Central memory CD8-positive, alpha-beta T cell (primary cell): ENCODE data around the gene TPCN2.
A peak's percentile ranks its signal among the peaks of the same experiment; 100 is the strongest.

Experiments
- ATAC-seq: fragments of 150-1000 bp; cut with Tn5 transposase; replicated peaks from 2 replicates; pipeline ENCODE4 v1.10.0; 2022; ENCODE audit warnings: mild to moderate bottlenecking, moderate FRiP score, moderate number of reproducible peaks; ENCODE audit not compliant: poor library complexity, severe bottlenecking; ENCODE audit errors: extremely low read depth
- DNase-seq, 2 donors: peaks; one replicate each; pipeline ENCODE4 v3.0.0; 2021; ENCODE audit warnings: low spot score in 2 of 2
- H3K27ac Mint-ChIP-seq: one replicate; pipeline ENCODE4 v1.8.0; 2022; ENCODE audit warnings: low read depth, mild to moderate bottlenecking, moderate library complexity, mixed read lengths
- H3K27me3 Mint-ChIP-seq: one replicate; pipeline ENCODE4 v1.8.0; 2022; ENCODE audit warnings: mixed read lengths
- H3K36me3 Mint-ChIP-seq: one replicate; pipeline ENCODE4 v1.8.0; 2022; ENCODE audit warnings: mild to moderate bottlenecking, moderate library complexity, mixed read lengths; ENCODE audit not compliant: insufficient read depth
- H3K4me1 Mint-ChIP-seq: one replicate; pipeline ENCODE4 v1.8.0; 2022; ENCODE audit warnings: mixed read lengths
- H3K4me3 Mint-ChIP-seq: one replicate; pipeline ENCODE4 v1.8.0; 2022; ENCODE audit warnings: mild to moderate bottlenecking, moderate library complexity, mixed read lengths
- H3K9me3 Mint-ChIP-seq: one replicate; pipeline ENCODE4 v1.8.0; 2022; ENCODE audit warnings: mixed read lengths

Gene TPCN2

DNA sequence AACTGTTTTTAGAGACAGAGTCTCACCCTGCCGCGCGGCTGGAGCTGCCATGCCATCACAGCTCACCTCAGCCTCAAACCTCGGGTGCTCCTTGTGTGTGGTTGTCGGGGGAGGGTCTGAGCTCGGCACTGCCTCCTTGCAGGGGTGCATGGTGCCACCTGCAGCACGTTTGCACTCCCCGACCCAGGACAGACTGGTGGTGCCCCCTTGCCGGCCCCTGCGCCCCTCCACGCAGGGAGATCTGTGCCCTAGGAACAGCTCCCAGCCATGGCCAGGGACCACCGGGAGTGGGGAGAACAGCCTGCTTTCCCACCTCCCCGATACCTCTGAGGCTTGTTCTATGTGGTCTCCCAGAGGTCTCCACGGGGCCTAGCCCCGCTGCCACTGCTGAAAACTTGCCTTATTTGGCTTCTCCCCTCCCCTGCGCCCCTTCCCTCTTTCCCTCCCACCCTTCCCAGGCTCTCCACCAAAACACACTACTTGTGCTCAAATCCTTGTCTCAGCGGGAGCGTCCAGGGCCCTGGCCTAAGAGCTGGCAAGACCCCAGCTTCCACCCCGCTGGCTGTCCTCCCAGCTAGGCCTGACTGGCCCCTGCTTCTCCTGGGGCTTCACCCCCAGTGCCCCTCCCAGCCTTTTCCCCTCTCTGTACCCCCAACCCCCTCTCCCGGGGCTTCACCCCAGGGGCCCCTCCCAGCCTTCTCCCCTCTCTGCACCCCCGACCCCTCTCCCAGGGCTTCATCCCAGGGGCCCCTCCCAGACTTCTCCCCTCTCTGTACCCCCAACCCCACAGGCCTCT is 13.4 kb upstream of the TPCN2 start:
- no peaks in the 10 kb centered on the region for H3K9me3 Mint-ChIP-seq
- H3K4me1 Mint-ChIP-seq, result no peaks in the 10 kb centered on the region
- H3K27ac Mint-ChIP-seq, result no peak overlapping the region
- H3K27me3 Mint-ChIP-seq, result peaks cover 35% of the 10 kb centered on the region
- H3K36me3 Mint-ChIP-seq, result no peaks in the 10 kb centered on the region
- ATAC-seq, result no peak
- no peak for DNase-seq
- no peak overlapping the region for H3K4me3 Mint-ChIP-seq

DNA sequence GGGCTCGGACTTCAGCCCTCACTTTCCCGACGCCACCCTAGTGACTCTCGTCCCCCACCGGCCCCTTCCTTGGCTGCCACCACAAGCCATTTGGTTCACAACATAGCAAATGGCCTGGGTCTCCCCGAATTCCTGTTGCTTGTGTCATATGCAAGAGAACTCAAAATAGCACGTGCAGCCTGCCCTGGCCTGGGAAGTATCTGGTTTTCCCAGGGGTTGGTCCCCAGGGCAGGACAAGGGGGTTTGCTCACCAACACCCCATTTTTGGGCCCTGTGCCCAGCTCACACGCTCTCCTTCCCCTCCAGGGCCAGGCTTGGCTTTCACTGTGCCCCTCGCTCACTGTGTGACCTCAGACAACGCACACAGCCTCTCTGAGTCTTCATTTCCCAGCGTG is 12.8 kb upstream of the TPCN2 start:
- Mint-ChIP-seq H3K4me3 (no peak overlapping the region), H3K4me1 (no peaks in the 10 kb centered on the region), H3K27me3 (peaks cover 35% of the 10 kb centered on the region), H3K9me3 (no peaks in the 10 kb centered on the region), H3K36me3 (no peaks in the 10 kb centered on the region), H3K27ac (no peak overlapping the region)
- no peak for ATAC-seq
- DNase-seq, result no peak

DNA sequence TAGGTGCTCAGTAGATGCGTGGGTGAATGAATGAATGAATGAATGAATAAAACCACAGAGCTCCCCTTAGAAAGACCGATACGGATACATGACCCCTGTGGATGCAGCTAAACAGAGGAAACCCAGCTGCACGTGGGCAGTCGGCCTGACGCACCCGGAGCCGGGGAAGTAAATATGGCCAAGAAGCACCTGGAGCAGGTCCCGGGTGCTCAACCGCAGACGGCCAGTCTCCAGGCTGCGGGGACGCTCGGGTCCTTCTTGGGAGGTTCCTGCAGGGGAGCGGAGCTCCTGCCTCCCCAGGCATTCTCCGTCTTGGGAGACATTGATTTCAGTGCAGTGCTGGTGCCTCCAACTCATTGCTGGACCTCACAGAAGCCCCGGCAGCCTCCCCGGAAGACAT is 11.7 kb upstream of the TPCN2 start:
- Mint-ChIP-seq H3K27ac (no peak overlapping the region), H3K36me3 (no peaks in the 10 kb centered on the region), H3K4me3 (no peak overlapping the region), H3K4me1 (no peaks in the 10 kb centered on the region), H3K9me3 (no peaks in the 10 kb centered on the region), H3K27me3 (peaks cover 35% of the 10 kb centered on the region)
- ATAC-seq (no peak), DNase-seq (no peak)

DNA sequence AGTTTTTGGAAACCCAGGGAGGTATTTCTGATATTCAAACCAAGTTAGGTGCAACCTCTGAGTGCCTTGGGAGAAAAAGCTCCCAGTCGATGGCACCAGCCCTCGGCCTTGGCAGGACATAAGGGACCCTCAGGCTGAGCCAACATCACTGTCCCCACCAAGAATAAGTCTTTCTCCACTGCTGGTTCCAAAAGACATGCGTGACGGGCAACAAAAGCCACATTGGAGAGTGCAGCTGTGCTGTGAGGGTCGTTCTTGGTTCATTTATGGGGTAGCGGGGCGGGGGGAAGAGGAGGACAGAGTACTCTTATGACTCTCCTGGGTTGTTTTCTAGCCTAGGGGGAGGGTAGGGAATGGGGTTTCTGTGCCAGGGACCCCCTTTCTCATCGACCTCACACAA is 11.2 kb upstream of the TPCN2 start:
- ATAC-seq (no peak), DNase-seq (no peak)
- Mint-ChIP-seq H3K27me3 (peaks cover 34% of the 10 kb centered on the region), H3K36me3 (no peaks in the 10 kb centered on the region), H3K4me1 (no peaks in the 10 kb centered on the region), H3K9me3 (no peaks in the 10 kb centered on the region), H3K27ac (no peak overlapping the region), H3K4me3 (no peak overlapping the region)

DNA sequence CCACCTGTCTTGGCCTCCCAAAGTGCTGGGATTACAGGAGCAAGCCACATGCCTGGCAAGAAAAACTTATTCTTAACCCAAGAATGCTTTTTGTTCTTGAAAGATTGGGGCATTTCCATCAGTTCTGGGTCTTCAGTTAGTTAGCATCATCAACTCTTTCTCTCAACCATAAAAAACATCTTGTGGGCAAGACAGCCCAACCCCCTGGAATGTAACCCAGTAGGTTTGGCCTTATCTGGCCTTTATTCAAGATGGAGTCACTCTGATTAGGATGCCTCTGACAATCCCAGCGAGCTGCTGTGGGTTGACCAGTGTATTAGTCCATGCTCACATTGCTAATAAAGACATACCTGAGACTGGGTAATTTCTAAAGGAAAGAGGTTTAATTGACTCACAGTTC is 9.2 kb upstream of the TPCN2 start:
- Mint-ChIP-seq H3K36me3 (no peaks in the 10 kb centered on the region), H3K9me3 (no peaks in the 10 kb centered on the region), H3K27ac (no peak overlapping the region), H3K4me1 (no peaks in the 10 kb centered on the region), H3K4me3 (no peak overlapping the region), H3K27me3 (peaks cover 18% of the 10 kb centered on the region)
- ATAC-seq (no peak), DNase-seq (no peak)

DNA sequence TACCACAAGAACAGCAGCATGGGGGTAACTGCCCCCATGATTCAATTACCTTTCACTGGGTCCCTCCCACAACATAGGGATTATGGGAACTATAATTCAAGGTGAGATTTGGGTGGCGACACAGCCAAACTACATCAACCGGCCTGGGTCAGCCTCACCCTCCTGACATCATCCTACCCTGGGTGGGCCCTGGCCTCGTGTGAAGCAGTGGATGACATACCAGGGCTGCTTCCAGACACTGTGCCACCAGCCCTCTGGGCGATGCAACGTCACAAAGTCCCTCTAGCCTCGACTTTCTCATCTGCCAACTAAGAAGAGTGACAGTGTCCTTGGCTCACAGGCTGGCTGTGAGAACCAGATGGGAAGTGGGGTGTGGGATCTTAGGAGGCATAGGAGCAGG is 8.7 kb upstream of the TPCN2 start:
- Mint-ChIP-seq H3K9me3 (no peaks in the 10 kb centered on the region), H3K27me3 (peaks cover 13% of the 10 kb centered on the region), H3K4me3 (no peak overlapping the region), H3K4me1 (no peaks in the 10 kb centered on the region), H3K27ac (no peak overlapping the region), H3K36me3 (no peaks in the 10 kb centered on the region)
- DNase-seq (no peak), ATAC-seq (no peak)

DNA sequence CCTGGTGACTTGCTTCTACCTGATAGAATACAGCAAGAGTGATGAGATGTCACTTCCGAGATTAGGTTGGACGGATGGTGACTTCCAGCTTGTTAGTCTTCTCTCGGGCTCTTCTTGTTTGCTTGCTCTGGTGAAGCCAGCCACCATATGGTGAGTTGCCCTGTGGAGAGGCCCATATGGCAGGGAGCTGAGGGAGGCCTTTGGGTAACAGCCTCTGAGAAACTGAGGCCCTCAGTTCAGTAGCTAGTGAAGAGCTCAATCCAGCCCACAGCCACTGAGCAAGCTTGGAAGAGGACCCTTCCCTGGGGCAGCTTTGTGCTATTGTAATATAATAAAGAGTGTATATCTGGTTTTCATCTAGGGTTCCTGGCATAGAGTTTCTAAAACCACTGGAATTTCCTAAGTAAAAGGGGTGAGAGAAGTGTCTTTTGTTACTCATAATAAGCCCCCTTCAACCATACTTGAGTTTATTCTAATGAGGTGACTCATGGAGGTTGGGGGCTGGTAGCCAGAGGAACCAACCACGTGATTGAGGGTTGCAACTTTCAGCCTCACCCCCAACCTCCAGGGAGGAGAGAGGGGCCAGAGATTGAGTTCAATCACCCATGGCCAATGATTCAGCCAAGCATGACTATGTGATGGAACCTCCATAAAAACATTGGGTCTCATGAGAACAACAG is 8.0 kb upstream of the TPCN2 start:
- DNase-seq (no peak), ATAC-seq (no peak)
- Mint-ChIP-seq H3K27ac (no peak overlapping the region), H3K36me3 (no peaks in the 10 kb centered on the region), H3K4me3 (no peak overlapping the region), H3K27me3 (peaks cover 9% of the 10 kb centered on the region), H3K9me3 (no peaks in the 10 kb centered on the region), H3K4me1 (no peaks in the 10 kb centered on the region)

DNA sequence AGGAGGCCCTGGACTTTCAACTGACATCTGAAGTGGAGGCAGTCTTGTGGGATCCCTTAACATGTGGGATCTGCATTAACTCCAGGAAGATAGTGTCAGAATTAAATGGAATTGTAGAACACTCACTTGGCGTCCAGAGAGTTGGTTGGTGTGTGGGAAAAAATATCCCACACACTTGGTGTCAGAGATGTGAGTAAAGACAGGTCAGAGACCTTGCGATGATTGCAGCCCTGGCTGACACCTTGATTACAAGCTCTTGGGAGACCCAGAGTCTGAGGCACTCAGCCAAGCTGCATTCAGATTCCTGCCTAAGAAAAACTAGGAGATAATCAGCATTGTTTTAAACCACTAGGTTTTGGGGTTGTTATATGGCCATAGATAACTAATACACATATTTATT is 7.2 kb upstream of the TPCN2 start:
- Mint-ChIP-seq H3K9me3 (no peaks in the 10 kb centered on the region), H3K36me3 (no peaks in the 10 kb centered on the region), H3K4me3 (no peak overlapping the region), H3K27me3 (peaks cover under 1% of the 10 kb centered on the region), H3K4me1 (no peaks in the 10 kb centered on the region), H3K27ac (no peak overlapping the region)
- DNase-seq (no peak), ATAC-seq (no peak)

DNA sequence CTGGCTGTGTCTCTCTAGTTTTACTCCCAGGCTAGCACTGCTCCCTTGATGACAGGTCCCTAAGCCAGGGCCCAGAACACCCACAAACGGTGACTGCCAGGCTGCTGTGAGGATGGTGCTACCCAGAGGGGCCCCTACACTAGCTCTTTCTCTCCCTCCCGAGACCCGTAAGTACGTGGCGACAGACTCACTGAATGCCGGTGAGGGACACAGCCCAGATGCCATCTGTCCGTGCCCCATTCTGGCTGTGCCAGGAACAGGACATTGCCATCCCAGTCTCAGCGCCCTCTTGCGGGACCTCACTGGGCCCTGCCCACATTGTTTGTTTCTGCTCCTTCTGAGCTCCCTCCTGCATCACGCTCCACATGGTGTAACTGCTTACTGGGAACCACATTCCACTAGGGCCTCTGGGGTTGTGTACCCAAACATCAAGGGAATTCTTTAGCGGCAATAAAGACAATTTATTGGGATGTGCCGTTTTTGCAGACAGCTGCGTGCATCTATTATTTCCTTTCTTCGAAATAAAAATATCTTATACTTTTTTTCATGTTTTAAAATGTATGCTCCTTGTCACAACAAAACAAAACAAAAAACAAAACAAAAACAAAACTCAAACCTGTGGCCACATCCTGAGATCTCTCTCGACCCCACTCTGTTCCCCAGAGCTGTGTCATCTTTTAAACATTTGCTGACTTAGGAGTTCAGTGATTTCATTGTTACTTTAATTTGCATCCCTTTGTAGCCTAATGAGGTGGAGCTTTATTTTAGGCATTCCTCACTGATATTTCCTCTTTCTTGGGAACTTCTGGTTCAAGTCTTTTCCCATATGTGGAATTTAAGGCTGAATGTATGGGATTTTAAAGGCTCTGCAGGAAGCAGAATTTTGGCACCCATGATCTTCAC is 4.4 kb upstream of the TPCN2 start:
- no peak for ATAC-seq
- Mint-ChIP-seq H3K4me1 (peaks cover 9% of the 10 kb centered on the region), H3K27me3 (no peaks in the 10 kb centered on the region), H3K36me3 (no peaks in the 10 kb centered on the region), H3K9me3 (no peaks in the 10 kb centered on the region), H3K4me3 (no peak overlapping the region), H3K27ac (no peak overlapping the region)
- DNase-seq, result no peak

DNA sequence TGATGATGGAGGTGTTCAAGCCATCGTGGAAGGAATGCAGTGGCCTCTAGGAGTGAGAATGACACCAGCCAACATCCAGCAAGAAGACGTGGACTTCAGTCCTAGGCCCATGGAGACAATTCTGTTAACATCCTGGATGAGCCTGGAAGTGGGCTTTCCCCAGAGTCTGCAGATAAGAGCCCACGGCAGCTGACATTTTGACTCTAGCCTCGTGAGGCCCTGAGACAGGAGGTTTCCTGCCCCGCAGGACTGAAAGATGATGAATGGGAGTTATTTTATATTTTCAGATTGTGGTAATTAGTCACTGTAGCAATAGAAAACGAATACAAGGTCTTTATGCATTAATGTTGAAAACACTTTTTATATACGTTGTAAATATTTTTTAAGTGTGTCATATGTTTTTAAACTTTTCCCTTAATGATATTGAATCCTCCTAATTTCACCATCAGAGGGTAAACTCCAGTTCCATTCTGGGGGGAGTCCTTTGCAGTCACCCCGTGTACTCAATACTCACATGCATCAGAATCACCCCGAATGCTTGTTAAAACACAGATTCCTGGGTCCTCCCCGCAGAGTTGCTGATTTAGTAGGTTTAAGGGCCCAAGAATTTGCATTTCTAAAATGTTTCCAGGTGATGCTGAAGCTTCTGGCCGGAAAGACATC is 570 bp upstream of the TPCN2 start:
- no peak for DNase-seq
- no peaks in the 10 kb centered on the region for H3K36me3 Mint-ChIP-seq

DNA sequence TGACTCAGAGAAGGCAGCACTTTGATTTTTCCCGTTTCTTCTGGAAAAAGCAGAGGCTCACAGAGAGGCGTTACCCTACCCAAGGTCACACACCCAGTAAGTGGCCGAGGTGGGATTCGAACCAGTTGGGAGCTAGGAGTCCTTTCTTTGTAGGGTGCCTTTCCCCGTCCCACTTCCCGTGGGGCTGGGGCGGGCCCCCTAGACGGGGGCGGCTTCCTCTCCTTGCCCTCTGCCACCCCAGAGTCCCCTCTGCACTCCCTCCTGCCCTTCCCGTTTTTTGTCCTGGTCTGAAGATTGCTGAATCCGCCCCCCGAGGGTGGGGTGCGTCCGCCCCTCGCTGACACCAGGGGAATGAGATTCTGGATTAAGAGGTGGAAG is 747 bp downstream of the TPCN2 start:
- Mint-ChIP-seq H3K9me3 (no peaks in the 10 kb centered on the region), H3K4me1 (peaks cover 15% of the 10 kb centered on the region), H3K27me3 (no peaks in the 10 kb centered on the region), H3K36me3 (no peaks in the 10 kb centered on the region), H3K4me3 (peak overlapping the region; percentile 78), H3K27ac (peak overlapping the region; percentile 86)
- DNase-seq (no peak), ATAC-seq (no peak)

More for the DNA sequence above, 570 bp upstream of the TPCN2 start:
- no peaks in the 10 kb centered on the region for H3K9me3 Mint-ChIP-seq
- no peak for ATAC-seq
- H3K27ac Mint-ChIP-seq, result peak overlapping the region; percentile 55
- H3K4me3 Mint-ChIP-seq, result peak overlapping the region; percentile 78
- no peaks in the 10 kb centered on the region for H3K27me3 Mint-ChIP-seq
- peaks cover 15% of the 10 kb centered on the region for H3K4me1 Mint-ChIP-seq

DNA sequence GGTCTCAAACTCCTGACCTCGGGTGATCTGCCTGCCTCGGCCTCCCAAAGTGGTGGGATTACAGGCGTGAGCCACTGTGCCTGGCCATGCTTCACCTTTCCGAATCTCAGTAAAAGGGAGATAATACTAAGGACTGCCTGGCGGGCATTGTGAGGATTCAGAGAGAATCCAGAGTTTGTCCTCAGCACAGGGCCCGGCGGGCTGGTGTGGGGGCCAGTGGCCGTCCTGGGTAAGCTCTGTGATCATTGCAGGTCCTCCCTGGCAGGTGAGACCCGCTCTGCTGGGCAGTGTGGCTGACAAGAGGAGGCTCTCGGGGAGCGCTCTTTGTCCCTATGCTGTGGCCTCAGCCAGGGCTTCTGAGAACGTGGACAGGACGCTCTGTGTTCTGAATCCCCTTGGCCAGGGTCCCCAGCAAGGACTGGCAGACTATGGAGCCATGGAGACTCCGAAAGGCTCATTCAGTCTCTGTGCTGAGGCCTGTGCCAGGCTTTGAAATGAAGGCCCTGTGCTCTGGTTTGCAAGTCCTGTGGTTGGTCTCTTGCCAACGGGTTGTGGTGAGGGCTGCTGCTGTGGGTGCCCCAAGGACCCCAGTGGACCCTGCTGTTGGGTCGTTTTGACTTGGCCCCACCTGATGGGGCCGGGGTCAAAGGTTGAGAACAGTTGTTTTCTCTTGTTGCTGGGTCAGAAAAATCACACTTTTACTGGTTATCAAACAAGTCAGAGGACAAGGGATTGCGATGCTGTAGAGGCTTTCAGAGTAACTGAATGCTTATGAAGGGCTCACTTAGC is 2.1 kb downstream of the TPCN2 start:
- Mint-ChIP-seq H3K36me3 (no peaks in the 10 kb centered on the region), H3K27ac (peak overlapping the region; percentile 86), H3K9me3 (no peaks in the 10 kb centered on the region), H3K27me3 (no peaks in the 10 kb centered on the region), H3K4me3 (peak overlapping the region; percentile 78), H3K4me1 (peaks cover 20% of the 10 kb centered on the region)
- ATAC-seq, result no peak
- no peak for DNase-seq
